Measurements from ENCODE around the gene PIP4K2A. TPM values are rescaled to one million over a fixed set of nuclear protein-coding genes. Genes with fewer than 3 reads are reported as not detected.

PIP4K2A gene
- total and polyA plus RNA-seq, 2 donors (not counting 3 experiments of a cell fraction or from before 2014, with no cell fraction given): 11.8 to 32.6 TPM

- FAIRE-seq: no peak
- CTCF ChIA-PET: interaction anchor here (0.8 kb wide), 1 partner anchor 15 kb away, joined by 3 read pairs; no protein-coding TSS in a partner anchor
- dilution Hi-C loops (cut with MboI; ENCODE audit: extremely low pct_ligation_motif_present, low sequenced_read_pairs): no loop called here
Observed at GRCh38 chr10:22736134-22736533, 21.8 kb upstream of the PIP4K2A start.

More at GRCh38 chr10:22736134-22736533, 21.8 kb upstream of the PIP4K2A start:
- Histone ChIP-seq H3K4me3 (replicated peaks in 1 of 3; ENCODE audit: insufficient read depth in 1 of 3, low read depth in 1 of 3, low read length in 3 of 3) (no peak overlapping the region), H3K9me3 (replicated peaks; ENCODE audit: control insufficient read depth, insufficient read depth, low read length) (no peaks in the 10 kb centered on the region), H3K27ac (ENCODE audit: insufficient read depth, low read depth, low read length) (no peak overlapping the region), H3K27me3 (ENCODE audit: control insufficient read depth in 2 of 2, insufficient read depth in 2 of 2, low read length in 2 of 2) (no peaks in the 10 kb centered on the region), H3K4me2 (ENCODE audit: insufficient read depth, low read length) (no peak overlapping the region), H4K20me1 (replicated peaks; ENCODE audit: control insufficient read depth, extremely low read depth, insufficient read depth, low read length) (no peaks in the 10 kb centered on the region), H3K36me3 (ENCODE audit: control insufficient read depth in 2 of 2, extremely low read depth in 1 of 2, insufficient read depth in 2 of 2, low read length in 2 of 2) (no peaks in the 10 kb centered on the region), H3K9ac (replicated peaks; ENCODE audit: extremely low read depth, insufficient read depth, low read length) (no peak overlapping the region), H3K9me1 (replicated peaks; ENCODE audit: control insufficient read depth, extremely low read depth, insufficient read depth, low read length) (no peaks in the 10 kb centered on the region), H3K79me2 (ENCODE audit: control insufficient read depth, insufficient read depth, low read length) (no peaks in the 10 kb centered on the region), H2AFZ (ENCODE audit: low read depth, low read length) (no peak overlapping the region), H3K4me1 (ENCODE audit: control insufficient read depth, extremely low read depth, insufficient read depth, low read length) (peaks cover 5% of the 10 kb centered on the region)
- no peak for DNase-seq (ENCODE audit: low read depth, low spot score)
- POLR2A ChIA-PET: no interaction called here
- BruUV-seq (replicated peaks): no TSS peak
- intact Hi-C loops (cut with micrococcal nuclease): loop anchor here (5.0 kb wide), 1 partner anchor 81 kb away; no protein-coding TSS in a partner anchor
- no peak for TF ChIP-seq FOS (IDR thresholded peaks at IDR 0.05; ENCODE audit: borderline replicate concordance, insufficient read depth, low read length)
- TF ChIP-seq MYC (IDR thresholded peaks at IDR 0.05; ENCODE audit: low read depth, low read length): no peak
- TF ChIP-seq CTCF (IDR thresholded peaks at IDR 0.05; ENCODE audit: extremely low read depth in 1 of 2, insufficient read depth in 1 of 2, low read depth in 1 of 2, low read length in 2 of 2): no peak
- no peak for TF ChIP-seq EZH2 (IDR thresholded peaks at IDR 0.05; ENCODE audit: borderline replicate concordance, low read depth, low read length, severe bottlenecking)
- TF ChIP-seq JUN (IDR thresholded peaks at IDR 0.05; ENCODE audit: borderline replicate concordance, insufficient read depth, insufficient read length, low read depth): no peak
- TF ChIP-seq GATA2 (IDR thresholded peaks at IDR 0.05; ENCODE audit: insufficient read depth, insufficient read length, low read depth, low read length): no peak
- TF ChIP-seq, protein P1, sequence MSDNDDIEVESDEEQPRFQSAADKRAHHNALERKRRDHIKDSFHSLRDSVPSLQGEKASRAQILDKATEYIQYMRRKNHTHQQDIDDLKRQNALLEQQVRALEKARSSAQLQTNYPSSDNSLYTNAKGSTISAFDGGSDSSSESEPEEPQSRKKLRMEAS (IDR thresholded peaks at IDR 0.05; ENCODE audit: insufficient read depth, insufficient read length): no peak
- no peak for TF ChIP-seq POLR2AphosphoS5 (IDR thresholded peaks at IDR 0.05; ENCODE audit: insufficient read depth, low read depth, low read length)
- TF ChIP-seq POLR2A (IDR thresholded peaks at IDR 0.05; ENCODE audit: low read depth, low read length): no peak
